Activated CD8-positive, alpha-beta T cell treated with anti-CD3 and anti-CD28 coated beads, Interleukin-2, amount 10 ng/mL, durations not matched to agents 7 days and 5 days (primary cell): ENCODE results near the gene BOLA1. TPM values are rescaled to one million over a fixed set of nuclear protein-coding genes. Genes with fewer than 3 reads are reported as not detected.

Source experiments
- ATAC-seq: fragments of 150-1000 bp; cut with Tn5 transposase; one replicate; pipeline ENCODE4 v1.10.0; 2021; ENCODE audit warnings: moderate library complexity
- CTCF ChIA-PET: fragments of 350-600 bp; sonication (Branson Sonifier 250); formaldehyde crosslinking; loops from one replicate; lab custom pipeline; 2021; ENCODE audit warnings: antibody characterized with exemption; lab: Charles Lee
- POLR2A ChIA-PET: fragments of 350-600 bp; sonication (Branson Sonifier 250); formaldehyde crosslinking; loops from one replicate; lab custom pipeline; 2021; ENCODE audit warnings: antibody characterized with exemption; lab: Charles Lee
- DNase-seq: peaks from one replicate; pipeline ENCODE4 v3.0.0-alpha.2; 2020
- H3K27ac Mint-ChIP-seq: one replicate; pipeline ENCODE4 v1.8.0; 2021; ENCODE audit warnings: mild to moderate bottlenecking, mixed read lengths
- H3K27me3 Mint-ChIP-seq: one replicate; pipeline ENCODE4 v1.8.0; 2021; ENCODE audit warnings: low read depth, mixed read lengths
- H3K36me3 Mint-ChIP-seq: one replicate; pipeline ENCODE4 v1.8.0; 2021; ENCODE audit warnings: low read depth, mixed read lengths
- H3K4me1 Mint-ChIP-seq: one replicate; pipeline ENCODE4 v1.8.0; 2021; ENCODE audit warnings: low read depth, mixed read lengths
- H3K4me3 Mint-ChIP-seq: one replicate; pipeline ENCODE4 v1.8.0; 2021; ENCODE audit warnings: mild to moderate bottlenecking, mixed read lengths
- H3K9me3 Mint-ChIP-seq: one replicate; pipeline ENCODE4 v1.8.0; 2022; ENCODE audit warnings: mixed read lengths; ENCODE audit not compliant: insufficient read depth
- total RNA-seq, 2 experiments: library from RNA; stranded (reverse); gene quantifications; one replicate each; pipeline ENCODE4 v1.2.3, GENCODE V29; 2021

BOLA1 gene
- total RNA-seq, 2 experiments from 2014 or later: 20.8 to 24.5 TPM

GRCh38 chr1:149887456-149888246 lies 11.7 kb upstream of the BOLA1 start:
- ChIA-PET POLR2A (interaction anchor here (0.6 to 7.3 kb wide), 69 partner anchors 8 to 1274 kb away, joined by 3 to 310 read pairs (median 5); partner anchors contain the start of genes ANP32E, APH1A, BOLA1 and MCL1), CTCF (interaction anchor here (0.7 to 2.7 kb wide), 18 partner anchors 20 to 680 kb away, joined by 3 to 34 read pairs (median 6); partner anchors contain the start of genes OTUD7B and VPS45)
- H3K9me3 Mint-ChIP-seq: no peaks in the 10 kb centered on the region
- peaks cover 9% of the 10 kb centered on the region for H3K4me1 Mint-ChIP-seq
- no peaks in the 10 kb centered on the region for H3K36me3 Mint-ChIP-seq
- no peak overlapping the region for H3K27ac Mint-ChIP-seq
- peak; percentile 91 for DNase-seq
- no peaks in the 10 kb centered on the region for H3K27me3 Mint-ChIP-seq
- ATAC-seq: peak; percentile 54
- no peak overlapping the region for H3K4me3 Mint-ChIP-seq

- CTCF ChIA-PET: interaction anchor here (0.6 to 2.7 kb wide), 23 partner anchors 12 to 679 kb away, joined by 3 to 34 read pairs (median 4); partner anchors contain the start of genes OTUD7B and VPS45
- Mint-ChIP-seq H3K27me3 (no peaks in the 10 kb centered on the region), H3K4me3 (no peak overlapping the region), H3K9me3 (no peaks in the 10 kb centered on the region), H3K27ac (no peak overlapping the region), H3K4me1 (peaks cover 9% of the 10 kb centered on the region), H3K36me3 (no peaks in the 10 kb centered on the region)
- peak; percentile 28 for ATAC-seq
- POLR2A ChIA-PET: interaction anchor here (0.5 to 7.3 kb wide), 50 partner anchors 8 to 1274 kb away, joined by 3 to 310 read pairs (median 6); partner anchors contain the start of genes ANP32E, BOLA1, OTUD7B and PLEKHO1
- peak; percentile 92 for DNase-seq
Observed at GRCh38 chr1:149888247-149888998, 10.9 kb upstream of the BOLA1 start.

GRCh38 chr1:149888999-149889289 lies 10.4 kb upstream of the BOLA1 start:
- H3K36me3 Mint-ChIP-seq: no peaks in the 10 kb centered on the region
- H3K27me3 Mint-ChIP-seq: no peaks in the 10 kb centered on the region

GRCh38 chr1:149896575-149896974 lies 2.8 kb upstream of the BOLA1 start:
- Mint-ChIP-seq H3K27ac (no peak overlapping the region), H3K36me3 (peaks cover 10% of the 10 kb centered on the region), H3K27me3 (no peaks in the 10 kb centered on the region), H3K4me3 (no peak overlapping the region), H3K9me3 (no peaks in the 10 kb centered on the region), H3K4me1 (peaks cover 29% of the 10 kb centered on the region)
- ChIA-PET CTCF (no interaction called here), POLR2A (interaction anchor here (2.2 kb wide), 1 partner anchor 9 kb away, joined by 22 read pairs; a partner anchor contains a TSS)
- DNase-seq (no peak), ATAC-seq (no peak)

More at GRCh38 chr1:149888999-149889289, 10.4 kb upstream of the BOLA1 start:
- CTCF ChIA-PET: interaction anchor here (0.6 to 2.7 kb wide), 20 partner anchors 11 to 678 kb away, joined by 3 to 34 read pairs (median 4); partner anchors contain the start of genes OTUD7B and VPS45
- POLR2A ChIA-PET: interaction anchor here (0.7 to 7.3 kb wide), 16 partner anchors 12 to 345 kb away, joined by 3 to 310 read pairs (median 33); partner anchors contain the start of genes ANP32E, BOLA1, PLEKHO1 and SF3B4
- no peak for DNase-seq
- no peak for ATAC-seq
- no peak overlapping the region for H3K4me3 Mint-ChIP-seq
- no peaks in the 10 kb centered on the region for H3K9me3 Mint-ChIP-seq
- H3K4me1 Mint-ChIP-seq: peaks cover 9% of the 10 kb centered on the region
- no peak overlapping the region for H3K27ac Mint-ChIP-seq

- ATAC-seq (no peak), DNase-seq (no peak)
- ChIA-PET CTCF (interaction anchor here (1.4 kb wide), 1 partner anchor 14 kb away, joined by 4 read pairs; no protein-coding TSS in a partner anchor), POLR2A (interaction anchor here (1.1 to 1.5 kb wide), 2 partner anchors 16 to 18 kb away, joined by 4 to 9 read pairs; a partner anchor contains a TSS)
- peaks cover 34% of the 10 kb centered on the region for H3K4me1 Mint-ChIP-seq
- no peaks in the 10 kb centered on the region for H3K9me3 Mint-ChIP-seq
- H3K27ac Mint-ChIP-seq: peak overlapping the region; percentile 57
- no peak overlapping the region for H3K4me3 Mint-ChIP-seq
- peaks cover 53% of the 10 kb centered on the region for H3K36me3 Mint-ChIP-seq
- H3K27me3 Mint-ChIP-seq: no peaks in the 10 kb centered on the region
Observed at GRCh38 chr1:149903836-149904491, 4.6 kb downstream of the BOLA1 start.

GRCh38 chr1:149906570-149907075 lies 7.3 kb downstream of the BOLA1 start:
- H3K9me3 Mint-ChIP-seq: no peaks in the 10 kb centered on the region
- H3K27ac Mint-ChIP-seq: no peak overlapping the region
- POLR2A ChIA-PET: interaction anchor here (0.8 to 1.4 kb wide), 2 partner anchors 10 to 21 kb away, joined by 3 to 4 read pairs; partner anchors contain the start of gene SF3B4
- no peak for DNase-seq
- peaks cover 16% of the 10 kb centered on the region for H3K4me1 Mint-ChIP-seq
- H3K36me3 Mint-ChIP-seq: peaks cover 58% of the 10 kb centered on the region
- H3K27me3 Mint-ChIP-seq: no peaks in the 10 kb centered on the region
- no peak overlapping the region for H3K4me3 Mint-ChIP-seq
- CTCF ChIA-PET: interaction anchor here (1.3 to 1.8 kb wide), 2 partner anchors 18 to 281 kb away, joined by 3 to 4 read pairs; a partner anchor contains a TSS
- no peak for ATAC-seq

GRCh38 chr1:149914545-149914944 lies 15.2 kb downstream of the BOLA1 start:
- ATAC-seq (no peak), DNase-seq (no peak)
- Mint-ChIP-seq H3K4me1 (peaks cover 58% of the 10 kb centered on the region), H3K36me3 (peaks cover 29% of the 10 kb centered on the region), H3K9me3 (no peaks in the 10 kb centered on the region), H3K27me3 (no peaks in the 10 kb centered on the region), H3K4me3 (no peak overlapping the region), H3K27ac (peak overlapping the region; percentile 71)
- ChIA-PET CTCF (interaction anchor here (0.8 to 1.4 kb wide), 2 partner anchors 149 to 272 kb away, joined by 3 read pairs; no protein-coding TSS in a partner anchor), POLR2A (interaction anchor here (1.8 to 4.7 kb wide), 2 partner anchors 14 to 27 kb away, joined by 6 to 52 read pairs; a partner anchor contains a TSS)

GRCh38 chr1:149915429-149916192 lies 16.2 kb downstream of the BOLA1 start:
- Mint-ChIP-seq H3K36me3 (peaks cover 25% of the 10 kb centered on the region), H3K4me3 (peak overlapping the region; percentile 89), H3K9me3 (no peaks in the 10 kb centered on the region), H3K4me1 (peaks cover 58% of the 10 kb centered on the region), H3K27me3 (no peaks in the 10 kb centered on the region), H3K27ac (peak overlapping the region; percentile 71)
- POLR2A ChIA-PET: interaction anchor here (0.8 to 4.7 kb wide), 8 partner anchors 9 to 95 kb away, joined by 3 to 52 read pairs (median 3); partner anchors contain the start of genes OTUD7B and SF3B4
- DNase-seq: no peak
- CTCF ChIA-PET: interaction anchor here (0.7 to 1.7 kb wide), 3 partner anchors 27 to 271 kb away, joined by 3 to 8 read pairs (median 5); a partner anchor contains a TSS
- no peak for ATAC-seq

GRCh38 chr1:149916193-149916897 lies 17.0 kb downstream of the BOLA1 start:
- peak; percentile 27 for ATAC-seq
- peak overlapping the region; percentile 67 for H3K27ac Mint-ChIP-seq
- H3K9me3 Mint-ChIP-seq: no peaks in the 10 kb centered on the region
- CTCF ChIA-PET: interaction anchor here (0.7 to 1.7 kb wide), 3 partner anchors 28 to 271 kb away, joined by 3 to 8 read pairs (median 5); a partner anchor contains a TSS
- peak overlapping the region; percentile 89 for H3K4me3 Mint-ChIP-seq
- no peaks in the 10 kb centered on the region for H3K27me3 Mint-ChIP-seq
- no peak for DNase-seq
- POLR2A ChIA-PET: interaction anchor here (0.8 to 4.7 kb wide), 8 partner anchors 9 to 95 kb away, joined by 3 to 52 read pairs (median 3); partner anchors contain the start of genes OTUD7B and SF3B4
- peaks cover 58% of the 10 kb centered on the region for H3K4me1 Mint-ChIP-seq
- peaks cover 18% of the 10 kb centered on the region for H3K36me3 Mint-ChIP-seq
